Measurements from ENCODE around the gene CSMD2. TPM values are rescaled to one million over a fixed set of nuclear protein-coding genes. Genes with fewer than 3 reads are reported as not detected.
"Not testable (repeated sequence)": the region's sequence is repeated elsewhere in the genome, so short reads cannot be mapped to it uniquely, and the experiment has no call there.

The CSMD2 gene
- total RNA-seq, 1 donor from 2014 or later: 0.52 TPM

- no peak overlapping the region for H3K27ac ChIP-seq (ENCODE audit: low read depth, low read length)
- H3K9ac ChIP-seq (ENCODE audit: low read depth in 1 of 3, low read length in 3 of 3): no peak overlapping the region
- H3K27me3 ChIP-seq (ENCODE audit: control insufficient read depth in 3 of 3, insufficient read depth in 3 of 3, low read length in 3 of 3): peaks cover 0 to 6% (median 5%) of the 10 kb centered on the region in 3 donors
- H3K4me3 ChIP-seq (ENCODE audit: low read length in 3 of 3): no peak overlapping the region
- no peaks in the 10 kb centered on the region for H3K9me3 ChIP-seq (ENCODE audit: control insufficient read depth in 3 of 3, low read length in 3 of 3)
- no peaks in the 10 kb centered on the region for H3K4me1 ChIP-seq (ENCODE audit: control insufficient read depth in 3 of 3, insufficient read depth in 3 of 3, low read length in 3 of 3)
- H3K36me3 ChIP-seq (ENCODE audit: control insufficient read depth in 3 of 3, insufficient read depth in 3 of 3, low read length in 3 of 3): no peaks in the 10 kb centered on the region
These were observed 146.7 kb downstream of the CSMD2 start for GRCh38 chr1:34018285-34018684.

- H3K9ac ChIP-seq (ENCODE audit: low read depth in 1 of 3, low read length in 3 of 3); H3K36me3 ChIP-seq (ENCODE audit: control insufficient read depth in 3 of 3, insufficient read depth in 3 of 3, low read length in 3 of 3); H3K4me1 ChIP-seq (ENCODE audit: control insufficient read depth in 3 of 3, insufficient read depth in 3 of 3, low read length in 3 of 3); H3K4me3 ChIP-seq (ENCODE audit: low read length in 3 of 3); H3K9me3 ChIP-seq (ENCODE audit: control insufficient read depth in 3 of 3, low read length in 3 of 3); H3K27ac ChIP-seq (ENCODE audit: low read depth, low read length); H3K27me3 ChIP-seq (ENCODE audit: control insufficient read depth in 3 of 3, insufficient read depth in 3 of 3, low read length in 3 of 3): not testable (repeated sequence)
These were observed 148.7 kb downstream of the CSMD2 start for GRCh38 chr1:34016281-34016680.

GRCh38 chr1:34013958-34014737 is 150.9 kb downstream of the CSMD2 start:
- Histone ChIP-seq H3K27ac (ENCODE audit: low read depth, low read length) (no peak overlapping the region), H3K36me3 (ENCODE audit: control insufficient read depth in 3 of 3, insufficient read depth in 3 of 3, low read length in 3 of 3) (no peaks in the 10 kb centered on the region), H3K9ac (ENCODE audit: low read depth in 1 of 3, low read length in 3 of 3) (no peak overlapping the region), H3K4me1 (ENCODE audit: control insufficient read depth in 3 of 3, insufficient read depth in 3 of 3, low read length in 3 of 3) (no peaks in the 10 kb centered on the region), H3K27me3 (ENCODE audit: control insufficient read depth in 3 of 3, insufficient read depth in 3 of 3, low read length in 3 of 3) (peaks cover 0 to 9% (median 2%) of the 10 kb centered on the region in 3 donors), H3K4me3 (ENCODE audit: low read length in 3 of 3) (no peak overlapping the region), H3K9me3 (ENCODE audit: control insufficient read depth in 3 of 3, low read length in 3 of 3) (no peaks in the 10 kb centered on the region)

GRCh38 chr1:34013136-34013535 is 151.9 kb downstream of the CSMD2 start:
- no peak overlapping the region for H3K4me3 ChIP-seq (ENCODE audit: low read length in 3 of 3)
- H3K9me3 ChIP-seq (ENCODE audit: control insufficient read depth in 3 of 3, low read length in 3 of 3): no peaks in the 10 kb centered on the region
- no peaks in the 10 kb centered on the region for H3K4me1 ChIP-seq (ENCODE audit: control insufficient read depth in 3 of 3, insufficient read depth in 3 of 3, low read length in 3 of 3)
- H3K9ac ChIP-seq (ENCODE audit: low read depth in 1 of 3, low read length in 3 of 3): no peak overlapping the region
- H3K36me3 ChIP-seq (ENCODE audit: control insufficient read depth in 3 of 3, insufficient read depth in 3 of 3, low read length in 3 of 3): no peaks in the 10 kb centered on the region
- H3K27me3 ChIP-seq (ENCODE audit: control insufficient read depth in 3 of 3, insufficient read depth in 3 of 3, low read length in 3 of 3): peaks cover 0 to 9% (median 2%) of the 10 kb centered on the region in 3 donors
- H3K27ac ChIP-seq (ENCODE audit: low read depth, low read length): no peak overlapping the region

GRCh38 chr1:34009340-34009985 is 155.6 kb downstream of the CSMD2 start:
- no peak overlapping the region for H3K4me3 ChIP-seq (ENCODE audit: low read length in 3 of 3)
- H3K36me3 ChIP-seq (ENCODE audit: control insufficient read depth in 3 of 3, insufficient read depth in 3 of 3, low read length in 3 of 3): no peaks in the 10 kb centered on the region
- H3K27ac ChIP-seq (ENCODE audit: low read depth, low read length): no peak overlapping the region
- H3K27me3 ChIP-seq (ENCODE audit: control insufficient read depth in 3 of 3, insufficient read depth in 3 of 3, low read length in 3 of 3): peaks cover 0 to 11% (median 2%) of the 10 kb centered on the region in 3 donors
- no peak overlapping the region for H3K9ac ChIP-seq (ENCODE audit: low read depth in 1 of 3, low read length in 3 of 3)
- H3K4me1 ChIP-seq (ENCODE audit: control insufficient read depth in 3 of 3, insufficient read depth in 3 of 3, low read length in 3 of 3): no peaks in the 10 kb centered on the region
- H3K9me3 ChIP-seq (ENCODE audit: control insufficient read depth in 3 of 3, low read length in 3 of 3): no peaks in the 10 kb centered on the region

- Histone ChIP-seq H3K9me3 (ENCODE audit: control insufficient read depth in 3 of 3, low read length in 3 of 3) (no peaks in the 10 kb centered on the region), H3K4me1 (ENCODE audit: control insufficient read depth in 3 of 3, insufficient read depth in 3 of 3, low read length in 3 of 3) (no peaks in the 10 kb centered on the region), H3K27ac (ENCODE audit: low read depth, low read length) (no peak overlapping the region), H3K4me3 (ENCODE audit: low read length in 3 of 3) (no peak overlapping the region), H3K27me3 (ENCODE audit: control insufficient read depth in 3 of 3, insufficient read depth in 3 of 3, low read length in 3 of 3) (peaks cover 0 to 8% (median 2%) of the 10 kb centered on the region in 3 donors), H3K9ac (ENCODE audit: low read depth in 1 of 3, low read length in 3 of 3) (no peak overlapping the region), H3K36me3 (ENCODE audit: control insufficient read depth in 3 of 3, insufficient read depth in 3 of 3, low read length in 3 of 3) (no peaks in the 10 kb centered on the region)
These were observed 157.3 kb downstream of the CSMD2 start for GRCh38 chr1:34007760-34008159.

- no peak overlapping the region for H3K4me3 ChIP-seq (ENCODE audit: low read length in 3 of 3)
- H3K9ac ChIP-seq (ENCODE audit: low read depth in 1 of 3, low read length in 3 of 3): no peak overlapping the region
- H3K36me3 ChIP-seq (ENCODE audit: control insufficient read depth in 3 of 3, insufficient read depth in 3 of 3, low read length in 3 of 3): no peaks in the 10 kb centered on the region
- H3K27ac ChIP-seq (ENCODE audit: low read depth, low read length): no peak overlapping the region
- H3K4me1 ChIP-seq (ENCODE audit: control insufficient read depth in 3 of 3, insufficient read depth in 3 of 3, low read length in 3 of 3): no peaks in the 10 kb centered on the region
- H3K9me3 ChIP-seq (ENCODE audit: control insufficient read depth in 3 of 3, low read length in 3 of 3): no peaks in the 10 kb centered on the region
- H3K27me3 ChIP-seq (ENCODE audit: control insufficient read depth in 3 of 3, insufficient read depth in 3 of 3, low read length in 3 of 3): peaks cover 0 to 8% (median 2%) of the 10 kb centered on the region in 3 donors
These were observed 159.7 kb downstream of the CSMD2 start for GRCh38 chr1:34005309-34005708.

GRCh38 chr1:34002810-34003209 is 162.2 kb downstream of the CSMD2 start:
- no peak overlapping the region for H3K9ac ChIP-seq (ENCODE audit: low read depth in 1 of 3, low read length in 3 of 3)
- H3K4me3 ChIP-seq (ENCODE audit: low read length in 3 of 3): no peak overlapping the region
- H3K27me3 ChIP-seq (ENCODE audit: control insufficient read depth in 3 of 3, insufficient read depth in 3 of 3, low read length in 3 of 3): peaks cover 0 to 5% (median 4%) of the 10 kb centered on the region in 3 donors
- no peaks in the 10 kb centered on the region for H3K9me3 ChIP-seq (ENCODE audit: control insufficient read depth in 3 of 3, low read length in 3 of 3)
- no peaks in the 10 kb centered on the region for H3K4me1 ChIP-seq (ENCODE audit: control insufficient read depth in 3 of 3, insufficient read depth in 3 of 3, low read length in 3 of 3)
- no peaks in the 10 kb centered on the region for H3K36me3 ChIP-seq (ENCODE audit: control insufficient read depth in 3 of 3, insufficient read depth in 3 of 3, low read length in 3 of 3)
- no peak overlapping the region for H3K27ac ChIP-seq (ENCODE audit: low read depth, low read length)

- no peaks in the 10 kb centered on the region for H3K9me3 ChIP-seq (ENCODE audit: control insufficient read depth in 3 of 3, low read length in 3 of 3)
- no peak overlapping the region for H3K27ac ChIP-seq (ENCODE audit: low read depth, low read length)
- no peaks in the 10 kb centered on the region for H3K36me3 ChIP-seq (ENCODE audit: control insufficient read depth in 3 of 3, insufficient read depth in 3 of 3, low read length in 3 of 3)
- H3K9ac ChIP-seq (ENCODE audit: low read depth in 1 of 3, low read length in 3 of 3): no peak overlapping the region
- H3K4me3 ChIP-seq (ENCODE audit: low read length in 3 of 3): no peak overlapping the region
- peaks cover 0 to 9% (median 7%) of the 10 kb centered on the region in 3 donors for H3K4me1 ChIP-seq (ENCODE audit: control insufficient read depth in 3 of 3, insufficient read depth in 3 of 3, low read length in 3 of 3)
- peaks cover 0 to 4% (median 0%) of the 10 kb centered on the region in 3 donors for H3K27me3 ChIP-seq (ENCODE audit: control insufficient read depth in 3 of 3, insufficient read depth in 3 of 3, low read length in 3 of 3)
These were observed 167.6 kb downstream of the CSMD2 start for GRCh38 chr1:33997127-33998036.

Measured in skeletal muscle tissue (tissue), 4 donors.